Body of pancreas (tissue), 4 donors: ENCODE data around the gene ADGRF1. TPM values are rescaled to one million over a fixed set of nuclear protein-coding genes. Genes with fewer than 3 reads are reported as not detected.

Source experiments
- ATAC-seq: fragments of 150-250 bp; one replicate; pipeline ENCODE4 v1.9.1; 2016
- DNase-seq, 4 donors: peaks; one replicate each; pipeline ENCODE4 v3.0.0-alpha.2; 2019
- H3K27ac ChIP-seq, 4 donors: fragments of 200-600 bp; sonication (generic); 1 replicate in 3 of 4; 2 replicates in 1 of 4; pipeline versions ENCODE4 v1.5.1 to v1.6.1; 2016 to 2019; ENCODE audit warnings: mild to moderate bottlenecking in 1 of 4, mixed read lengths in 1 of 4, moderate library complexity in 1 of 4
- H3K27me3 ChIP-seq, 2 donors: fragments of 200-600 bp; sonication (generic); one replicate each; pipeline ENCODE4 v1.6.0; 2016; ENCODE audit warnings: mild to moderate bottlenecking in 1 of 2
- H3K36me3 ChIP-seq, 2 donors: fragments of 200-600 bp; sonication (generic); replicated peaks in 1 of 2; 2 replicates each; pipeline ENCODE4 v1.5.1; 2016; ENCODE audit warnings: low read depth in 2 of 2; ENCODE audit not compliant: insufficient read depth in 1 of 2
- H3K4me1 ChIP-seq: fragments of 200-600 bp; sonication (generic); one replicate; pipeline ENCODE4 v1.6.0; 2016
- H3K4me3 ChIP-seq, 2 donors: fragments of 200-600 bp; sonication (generic); 1 replicate in 1 of 2; 2 replicates in 1 of 2; pipeline ENCODE4 v1.5.1; 2016 to 2019
- H3K9me3 ChIP-seq, 3 donors: fragments of 200-600 bp; sonication (generic); 1 replicate in 2 of 3; 2 replicates in 1 of 3; pipeline ENCODE4 v1.5.1; 2016
- POLR2A ChIP-seq, 3 donors: fragments of 450-650 bp; IDR thresholded peaks; one replicate each; pipeline ENCODE4 v1.6.1; 2016; ENCODE audit warnings: antibody characterized with exemption in 3 of 3, mild to moderate bottlenecking in 2 of 3
- WGBS, 2 donors: methylation state at CpG; one replicate each; pipeline ENCODE4 v1.1.5; 2017; 5-methylcytosine and 5-hydroxymethylcytosine counted together
- intact Hi-C: fragments of 100-400 bp; cut with DNase I; formaldehyde crosslinking; loops from one replicate; pipeline ENCODE4 v1.15.1; 2023
- total RNA-seq, 2 donors: library from RNA; depleted of rRNA; stranded (reverse); fragments of >200 nt; gene quantifications; one replicate each; pipeline ENCODE4 v1.1.0, GENCODE V29; 2016
- TF ChIP-seq, protein P1 (sequence below), 7 experiments: fragments of 450-650 bp in 4 of 7; fragments of 200-600 bp in 3 of 7; sonication (generic) in 3 of 7; IDR thresholded peaks; one replicate each; pipeline ENCODE4 v1.5.1; 2016 to 2019; ENCODE audit warnings: antibody characterized with exemption in 7 of 7

The ADGRF1 gene
- total RNA-seq, 2 donors from 2014 or later, result 0.52 TPM; not detected in 1

DNA sequence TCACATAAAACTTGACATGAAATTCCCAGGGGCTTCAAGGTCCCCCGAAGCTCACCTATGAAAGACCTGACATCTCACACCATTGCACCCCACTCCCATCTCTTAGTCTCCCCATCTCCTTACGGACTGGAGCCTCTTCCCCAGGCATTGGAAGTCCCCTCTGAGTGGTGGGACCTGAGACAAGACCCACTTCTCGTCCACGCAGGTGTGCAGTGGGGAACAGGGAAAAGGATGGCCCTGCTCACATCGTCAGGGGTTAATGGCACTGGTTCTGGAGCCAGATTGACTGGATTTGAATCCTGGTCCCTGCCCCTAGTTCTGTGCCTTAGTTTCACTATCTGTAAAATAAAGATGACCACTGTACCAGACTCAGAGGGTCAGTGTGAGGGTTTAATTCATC is 15.5 kb downstream of the ADGRF1 start:
- Histone ChIP-seq H3K36me3 (no peaks in the 10 kb centered on the region), H3K9me3 (no peaks in the 10 kb centered on the region), H3K27ac (no peak overlapping the region), H3K27me3 (no peaks in the 10 kb centered on the region), H3K4me1 (no peaks in the 10 kb centered on the region), H3K4me3 (no peak overlapping the region)
- 78% methylated on average over 5 of the region's 5 CpGs for WGBS, 2 donors
- DNase-seq, result no peak
- intact Hi-C loops, result no loop called here
- ATAC-seq, result no peak
- TF ChIP-seq POLR2A (IDR thresholded peaks at IDR 0.05), result no peak
- TF ChIP-seq, protein P1, sequence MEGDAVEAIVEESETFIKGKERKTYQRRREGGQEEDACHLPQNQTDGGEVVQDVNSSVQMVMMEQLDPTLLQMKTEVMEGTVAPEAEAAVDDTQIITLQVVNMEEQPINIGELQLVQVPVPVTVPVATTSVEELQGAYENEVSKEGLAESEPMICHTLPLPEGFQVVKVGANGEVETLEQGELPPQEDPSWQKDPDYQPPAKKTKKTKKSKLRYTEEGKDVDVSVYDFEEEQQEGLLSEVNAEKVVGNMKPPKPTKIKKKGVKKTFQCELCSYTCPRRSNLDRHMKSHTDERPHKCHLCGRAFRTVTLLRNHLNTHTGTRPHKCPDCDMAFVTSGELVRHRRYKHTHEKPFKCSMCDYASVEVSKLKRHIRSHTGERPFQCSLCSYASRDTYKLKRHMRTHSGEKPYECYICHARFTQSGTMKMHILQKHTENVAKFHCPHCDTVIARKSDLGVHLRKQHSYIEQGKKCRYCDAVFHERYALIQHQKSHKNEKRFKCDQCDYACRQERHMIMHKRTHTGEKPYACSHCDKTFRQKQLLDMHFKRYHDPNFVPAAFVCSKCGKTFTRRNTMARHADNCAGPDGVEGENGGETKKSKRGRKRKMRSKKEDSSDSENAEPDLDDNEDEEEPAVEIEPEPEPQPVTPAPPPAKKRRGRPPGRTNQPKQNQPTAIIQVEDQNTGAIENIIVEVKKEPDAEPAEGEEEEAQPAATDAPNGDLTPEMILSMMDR (IDR thresholded peaks at IDR 0.05), result no peak

DNA sequence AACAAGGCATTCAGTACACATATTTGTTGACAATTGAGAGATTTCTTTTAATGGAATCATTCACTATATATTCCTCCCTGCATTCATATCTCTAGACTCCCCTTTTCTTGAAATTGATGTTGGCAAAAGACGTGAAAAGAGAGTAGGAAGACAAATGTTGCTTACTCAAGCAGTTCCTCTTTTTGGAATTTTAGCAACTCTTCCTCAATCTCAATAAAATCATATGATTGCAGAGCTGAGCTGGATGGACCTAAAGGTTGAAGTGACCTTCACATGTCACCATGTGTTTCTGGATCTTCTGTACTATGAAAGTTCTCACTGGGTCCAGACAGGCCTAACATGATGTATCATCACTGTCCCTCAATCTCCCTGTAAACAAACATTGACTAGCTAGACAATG is 18.6 kb downstream of the ADGRF1 start:
- DNase-seq, result no peak
- no peak for ATAC-seq
- H3K4me1 ChIP-seq, result no peaks in the 10 kb centered on the region
- 34 to 81% methylated on average over 1 of the region's 1 CpG for WGBS, 2 donors
- no peak overlapping the region for H3K27ac ChIP-seq
- TF ChIP-seq POLR2A (IDR thresholded peaks at IDR 0.05), result no peak
- TF ChIP-seq, protein P1 (IDR thresholded peaks at IDR 0.05), result no peak
- no peak overlapping the region for H3K4me3 ChIP-seq
- no peaks in the 10 kb centered on the region for H3K27me3 ChIP-seq
- no peaks in the 10 kb centered on the region for H3K36me3 ChIP-seq
- intact Hi-C loops, result no loop called here
- H3K9me3 ChIP-seq, result no peaks in the 10 kb centered on the region

DNA sequence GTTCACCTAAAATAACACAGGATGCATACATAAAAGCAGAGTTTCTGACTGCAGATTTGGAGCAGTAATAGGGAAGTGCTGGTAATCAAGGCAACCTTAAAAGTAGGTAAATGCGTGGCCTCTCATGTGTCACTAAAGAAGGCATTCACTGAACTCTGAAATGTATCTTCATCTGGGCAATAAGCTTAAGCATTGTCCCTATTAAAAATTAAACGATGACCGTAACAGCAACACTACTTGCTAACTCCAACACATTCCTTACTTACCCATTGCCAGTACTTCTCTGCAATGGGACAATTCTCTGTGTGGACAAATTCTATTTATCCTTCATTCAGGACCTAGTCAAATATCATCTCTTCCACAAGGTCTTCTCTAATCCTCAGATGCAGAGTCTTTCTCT is 19.9 kb downstream of the ADGRF1 start:
- intact Hi-C loops, result no loop called here
- DNase-seq (no peak), ATAC-seq (no peak)
- Histone ChIP-seq H3K9me3 (no peaks in the 10 kb centered on the region), H3K36me3 (no peaks in the 10 kb centered on the region), H3K27ac (no peak overlapping the region), H3K27me3 (no peaks in the 10 kb centered on the region), H3K4me3 (no peak overlapping the region), H3K4me1 (no peaks in the 10 kb centered on the region)
- WGBS, 2 donors, result 82 to 94% methylated on average over 3 of the region's 3 CpGs
- TF ChIP-seq, protein P1 (IDR thresholded peaks at IDR 0.05), result no peak
- TF ChIP-seq POLR2A (IDR thresholded peaks at IDR 0.05), result no peak

DNA sequence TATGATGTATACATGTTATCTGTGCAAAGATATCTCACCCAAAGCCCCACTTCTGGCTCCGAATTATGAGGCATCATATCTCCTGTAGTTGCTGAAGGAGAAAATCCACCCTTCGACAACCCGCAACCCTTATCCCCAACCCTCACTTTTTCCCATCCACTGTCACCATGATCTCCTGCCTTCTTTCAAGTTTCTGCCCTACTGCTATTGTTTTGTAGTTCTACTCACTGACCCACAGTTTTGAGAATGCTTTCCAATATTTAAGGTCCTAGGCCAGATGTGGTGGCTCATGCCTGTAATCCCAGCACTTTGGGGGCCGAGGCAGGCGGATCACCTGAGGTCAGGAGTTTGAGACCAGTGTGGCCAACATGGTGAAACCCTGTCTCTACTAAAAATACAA is 22.2 kb downstream of the ADGRF1 start:
- intact Hi-C loops, result no loop called here
- no peak for DNase-seq
- TF ChIP-seq, protein P1 (IDR thresholded peaks at IDR 0.05), result no peak
- no peak for TF ChIP-seq POLR2A (IDR thresholded peaks at IDR 0.05)
- no peak for ATAC-seq
- no peaks in the 10 kb centered on the region for H3K9me3 ChIP-seq
- no peak overlapping the region for H3K4me3 ChIP-seq
- H3K27ac ChIP-seq, result no peak overlapping the region
- no peaks in the 10 kb centered on the region for H3K36me3 ChIP-seq
- H3K27me3 ChIP-seq, result no peaks in the 10 kb centered on the region
- no peaks in the 10 kb centered on the region for H3K4me1 ChIP-seq
- WGBS, 2 donors, result 84 to 86% methylated on average over 5 of the region's 5 CpGs

DNA sequence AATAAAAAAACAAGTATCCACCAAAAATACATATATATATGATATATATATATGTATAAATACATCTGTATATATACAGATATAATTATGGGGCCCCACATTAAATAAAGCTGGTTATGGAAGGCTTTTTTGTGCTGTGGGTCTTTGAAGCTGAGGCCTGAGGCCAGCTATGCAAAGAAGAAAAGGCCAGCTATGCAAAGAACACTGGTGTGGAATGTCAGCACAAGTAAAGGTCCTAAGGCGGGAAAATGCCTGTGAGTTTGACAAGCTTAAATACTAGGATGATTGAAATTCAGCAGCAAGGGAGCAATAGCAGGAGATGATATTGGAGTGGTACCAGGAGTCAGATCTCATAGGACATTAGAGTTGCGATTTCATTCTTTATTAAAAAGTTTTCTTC is 25.2 kb downstream of the ADGRF1 start:
- H3K4me3 ChIP-seq, result no peak overlapping the region
- no peaks in the 10 kb centered on the region for H3K9me3 ChIP-seq
- TF ChIP-seq, protein P1 (IDR thresholded peaks at IDR 0.05), result no peak
- no peak for TF ChIP-seq POLR2A (IDR thresholded peaks at IDR 0.05)
- intact Hi-C loops, result no loop called here
- DNase-seq, result no peak
- WGBS, 2 donors, result 85 to 91% methylated on average over 2 of the region's 2 CpGs
- H3K4me1 ChIP-seq, result no peaks in the 10 kb centered on the region
- H3K27ac ChIP-seq, result no peak overlapping the region
- no peaks in the 10 kb centered on the region for H3K36me3 ChIP-seq
- ATAC-seq, result no peak
- H3K27me3 ChIP-seq, result no peaks in the 10 kb centered on the region
